NCI-H1105 treated with DMSO at 0.1 percent for 48 hours (cell line): ENCODE data around the gene ARPC2.
"Not testable (repeated sequence)": the region's sequence is repeated elsewhere in the genome, so short reads cannot be mapped to it uniquely, and the experiment has no call there.

Source experiments
- DNase-seq: peaks from one replicate; lab custom pipeline; 2025; lab: John Stamatoyannopoulos, UW

The ARPC2 gene

GRCh38 chr2:218270721-218271486 is 53.9 kb downstream of the ARPC2 start:
- DNase-seq, result no peak

- DNase-seq, result no peak
Measured at GRCh38 chr2:218271487-218271797, 54.5 kb downstream of the ARPC2 start.

- no peak for DNase-seq
Measured at GRCh38 chr2:218271865-218272530, 55.0 kb downstream of the ARPC2 start.

- peak; percentile 56 for DNase-seq
Measured at GRCh38 chr2:218272531-218273212, 55.7 kb downstream of the ARPC2 start.

GRCh38 chr2:218273214-218273907 is 56.4 kb downstream of the ARPC2 start:
- not testable (repeated sequence) for DNase-seq

GRCh38 chr2:218273908-218274249 is 56.9 kb downstream of the ARPC2 start:
- DNase-seq, result no peak

- DNase-seq, result no peak
Measured at GRCh38 chr2:218274586-218274985, 57.6 kb downstream of the ARPC2 start.

- no peak for DNase-seq
Measured at GRCh38 chr2:218275371-218276072, 58.5 kb downstream of the ARPC2 start.

- no peak for DNase-seq
Measured at GRCh38 chr2:218276986-218277755, 60.2 kb downstream of the ARPC2 start.

GRCh38 chr2:218277921-218278320 is 60.9 kb downstream of the ARPC2 start:
- no peak for DNase-seq

GRCh38 chr2:218278531-218279360 is 61.8 kb downstream of the ARPC2 start:
- DNase-seq, result no peak

GRCh38 chr2:218280260-218280870 is 63.4 kb downstream of the ARPC2 start:
- DNase-seq, result no peak

- DNase-seq, result no peak
Measured at GRCh38 chr2:218281449-218281848, 64.5 kb downstream of the ARPC2 start.

GRCh38 chr2:218282173-218282991 is 65.4 kb downstream of the ARPC2 start:
- no peak for DNase-seq

GRCh38 chr2:218284106-218284811 is 67.3 kb downstream of the ARPC2 start:
- no peak for DNase-seq

GRCh38 chr2:218285604-218286003 is 68.6 kb downstream of the ARPC2 start:
- no peak for DNase-seq

- no peak for DNase-seq
Measured at GRCh38 chr2:218286570-218287459, 69.8 kb downstream of the ARPC2 start.
